NB4 (cell line): ENCODE data around the gene CD1D.

Source experiments
- CTCF ChIP-seq: IDR thresholded peaks from one replicate; pipeline ENCODE4 v1.5.1; 2012; ENCODE audit warnings: low read depth, low read length
- MAX ChIP-seq: IDR thresholded peaks from 2 replicates; pipeline ENCODE4 v1.6.1; 2011; ENCODE audit warnings: low read depth, low read length
- MYC ChIP-seq: IDR thresholded peaks from 2 replicates; pipeline ENCODE4 v1.6.1; 2011; ENCODE audit warnings: low read depth, low read length
- POLR2A ChIP-seq: IDR thresholded peaks from 2 replicates; pipeline ENCODE4 v1.6.1; 2011; ENCODE audit warnings: mild to moderate bottlenecking; ENCODE audit not compliant: insufficient read length; ENCODE audit errors: extremely low read depth

- no peak for TF ChIP-seq POLR2A
- TF ChIP-seq CTCF: no peak
- TF ChIP-seq MAX: no peak
- no peak for TF ChIP-seq MYC
Observed at GRCh38 chr1:158179301-158180041, 1.2 kb upstream of the CD1D start.
